Measurements from ENCODE around the gene SLC35F1.

DNA sequence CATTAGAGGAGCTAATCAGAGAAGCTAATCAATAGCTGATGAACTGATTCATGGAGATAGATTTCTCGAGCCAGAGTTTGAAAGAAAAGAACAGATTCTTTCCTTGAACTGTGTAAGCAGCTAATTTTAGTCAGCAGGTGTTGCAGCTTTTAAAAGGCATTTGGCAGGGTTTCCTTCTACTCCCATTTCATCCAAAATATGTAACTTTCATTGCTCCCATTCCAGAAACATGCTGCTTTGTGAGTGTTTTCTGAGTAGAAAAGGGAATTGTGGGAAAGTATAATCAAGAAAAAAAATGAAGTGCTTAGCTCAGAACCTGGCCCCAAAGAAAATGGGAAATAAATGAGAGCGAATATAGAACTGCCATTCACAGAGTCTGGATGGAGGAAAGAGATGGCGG, 20.8 kb downstream of the SLC35F1 start:
- TF ChIP-seq, protein P1, sequence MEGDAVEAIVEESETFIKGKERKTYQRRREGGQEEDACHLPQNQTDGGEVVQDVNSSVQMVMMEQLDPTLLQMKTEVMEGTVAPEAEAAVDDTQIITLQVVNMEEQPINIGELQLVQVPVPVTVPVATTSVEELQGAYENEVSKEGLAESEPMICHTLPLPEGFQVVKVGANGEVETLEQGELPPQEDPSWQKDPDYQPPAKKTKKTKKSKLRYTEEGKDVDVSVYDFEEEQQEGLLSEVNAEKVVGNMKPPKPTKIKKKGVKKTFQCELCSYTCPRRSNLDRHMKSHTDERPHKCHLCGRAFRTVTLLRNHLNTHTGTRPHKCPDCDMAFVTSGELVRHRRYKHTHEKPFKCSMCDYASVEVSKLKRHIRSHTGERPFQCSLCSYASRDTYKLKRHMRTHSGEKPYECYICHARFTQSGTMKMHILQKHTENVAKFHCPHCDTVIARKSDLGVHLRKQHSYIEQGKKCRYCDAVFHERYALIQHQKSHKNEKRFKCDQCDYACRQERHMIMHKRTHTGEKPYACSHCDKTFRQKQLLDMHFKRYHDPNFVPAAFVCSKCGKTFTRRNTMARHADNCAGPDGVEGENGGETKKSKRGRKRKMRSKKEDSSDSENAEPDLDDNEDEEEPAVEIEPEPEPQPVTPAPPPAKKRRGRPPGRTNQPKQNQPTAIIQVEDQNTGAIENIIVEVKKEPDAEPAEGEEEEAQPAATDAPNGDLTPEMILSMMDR (conservative IDR thresholded peaks at IDR 0.05 in 1 of 2, IDR thresholded peaks at IDR 0.05 in 1 of 2; ENCODE audit: low read depth in 1 of 2, low read length in 2 of 2) = no peak
- TF ChIP-seq EZH2 (IDR thresholded peaks at IDR 0.05; ENCODE audit: low read length, missing control alignments) = no peak
